Upper lobe of left lung (tissue), 4 donors: ENCODE results near the gene CIRBP.

Experiments
- CTCF ChIP-seq, 6 experiments: fragments of 450-650 bp in 4 of 6; fragments of 200-600 bp in 2 of 6; sonication (generic) in 2 of 6; IDR thresholded peaks; one replicate each; pipeline ENCODE4 v1.5.1; 2016 to 2019; ENCODE audit warnings: antibody characterized with exemption in 6 of 6
- POLR2A ChIP-seq, 4 donors: fragments of 450-650 bp; IDR thresholded peaks; one replicate each; pipeline ENCODE4 v1.5.1; 2016 to 2017; ENCODE audit warnings: antibody characterized with exemption in 4 of 4, mild to moderate bottlenecking in 2 of 4
- POLR2AphosphoS5 ChIP-seq, 2 donors: sonication (generic); formaldehyde crosslinking; IDR thresholded peaks; one replicate each; pipeline ENCODE4 v1.5.1; 2017; ENCODE audit warnings: antibody characterized with exemption in 2 of 2

DNA sequence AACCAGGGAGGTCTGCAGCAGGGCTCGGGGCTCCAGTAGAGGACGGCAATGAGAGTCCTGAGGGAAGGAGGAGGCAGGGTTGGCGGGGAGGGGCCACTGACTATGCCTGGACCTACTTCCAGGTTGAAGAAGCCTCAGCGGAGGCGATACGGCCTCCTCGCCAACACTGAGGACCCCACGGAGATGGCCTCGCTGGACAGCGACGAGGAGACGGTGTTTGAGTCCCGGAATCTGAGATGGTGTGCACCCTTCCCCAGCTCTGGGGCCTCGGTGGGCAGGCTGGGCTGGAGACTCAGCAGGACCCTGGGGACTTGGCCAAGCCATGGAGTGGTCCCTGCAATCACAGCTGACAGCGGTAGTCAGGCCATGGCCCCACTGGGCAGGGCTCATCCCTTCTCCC, 7.9 kb downstream of the CIRBP start:
- TF ChIP-seq POLR2A (IDR thresholded peaks at IDR 0.05) (no peak), CTCF (IDR thresholded peaks at IDR 0.05) (no peak), POLR2AphosphoS5 (IDR thresholded peaks at IDR 0.05) (no peak)
